Vagina (tissue), 2 donors: ENCODE measurements around the gene EPHB1. TPM values are rescaled to one million over a fixed set of nuclear protein-coding genes. Genes with fewer than 3 reads are reported as not detected.

ENCODE experiments used
- DNase-seq, 2 donors: peaks; one replicate each; pipeline ENCODE4 v3.0.0-alpha.2; 2017; ENCODE audit errors: extremely low spot score in 2 of 2
- H3K27ac ChIP-seq: fragments of 200-600 bp; sonication (generic); one replicate; pipeline ENCODE4 v1.5.1; 2019
- H3K27me3 ChIP-seq: fragments of 200-600 bp; sonication (generic); one replicate; pipeline ENCODE4 v1.5.1; 2019
- H3K36me3 ChIP-seq, 2 donors: fragments of 200-600 bp; sonication (generic); one replicate each; pipeline ENCODE4 v1.5.1; 2017 to 2019
- H3K4me1 ChIP-seq: fragments of 200-600 bp; sonication (generic); one replicate; pipeline ENCODE4 v1.5.1; 2019
- H3K4me3 ChIP-seq, 2 donors: fragments of 200-600 bp; sonication (generic); 1 replicate in 1 of 2; 2 replicates in 1 of 2; pipeline ENCODE4 v1.5.1; 2016 to 2019
- H3K9me3 ChIP-seq: fragments of 200-600 bp; sonication (generic); one replicate; pipeline ENCODE4 v1.5.1; 2019
- CTCF ChIP-seq, 3 experiments: fragments of 450-650 bp in 2 of 3; fragments of 200-600 bp in 1 of 3; sonication (generic) in 1 of 3; IDR thresholded peaks; one replicate each; pipeline ENCODE4 v1.5.1; 2017 to 2019; ENCODE audit warnings: antibody characterized with exemption in 3 of 3, mild to moderate bottlenecking in 2 of 3, moderate library complexity in 2 of 3
- POLR2A ChIP-seq, 2 donors: fragments of 450-650 bp; IDR thresholded peaks; one replicate each; pipeline ENCODE4 v1.6.1; 2017; ENCODE audit warnings: antibody characterized with exemption in 2 of 2, mild to moderate bottlenecking in 2 of 2, moderate library complexity in 2 of 2
- POLR2AphosphoS5 ChIP-seq, 2 donors: sonication (generic); formaldehyde crosslinking; IDR thresholded peaks; one replicate each; pipeline ENCODE4 v1.9.0; 2017; ENCODE audit warnings: antibody characterized with exemption in 2 of 2, mild to moderate bottlenecking in 2 of 2, low read depth in 1 of 2; ENCODE audit not compliant: insufficient read depth in 1 of 2
- intact Hi-C: fragments of 100-400 bp; cut with DNase I; formaldehyde crosslinking; loops from one replicate; pipeline ENCODE4 v1.15.1; 2023
- total RNA-seq: library from RNA; depleted of rRNA; stranded (reverse); fragments of >200 nt; gene quantifications from one replicate; pipeline ENCODE4 v1.2.3, GENCODE V29; 2016

Gene EPHB1
- total RNA-seq, 1 donor from 2014 or later: 2.2 TPM

DNA sequence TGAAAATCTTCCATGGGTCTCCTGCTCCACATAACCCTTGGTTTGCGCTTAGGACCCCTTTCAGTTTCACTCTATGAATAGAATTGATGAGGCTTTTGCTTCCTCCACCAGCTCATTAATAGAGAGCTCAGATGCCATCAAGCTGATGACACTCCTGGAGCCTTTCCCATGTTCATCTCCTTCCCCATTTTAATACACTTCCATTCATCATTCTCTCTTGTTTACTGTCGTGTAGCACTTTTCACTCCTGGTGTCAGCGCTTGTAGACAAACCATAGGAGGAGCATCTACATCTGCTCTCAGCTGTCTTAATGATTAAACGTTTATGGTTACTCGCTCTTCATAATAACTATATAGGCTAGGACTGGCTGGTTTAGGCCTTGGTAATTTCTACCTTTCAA is 363.5 kb downstream of the EPHB1 start:
- no peaks in the 10 kb centered on the region for H3K36me3 ChIP-seq
- H3K4me3 ChIP-seq: no peak overlapping the region
- H3K4me1 ChIP-seq: no peaks in the 10 kb centered on the region
- TF ChIP-seq POLR2A (IDR thresholded peaks at IDR 0.05) (no peak), CTCF (IDR thresholded peaks at IDR 0.05) (no peak)
- no peak overlapping the region for H3K27ac ChIP-seq
- H3K27me3 ChIP-seq: no peaks in the 10 kb centered on the region
- no peak for DNase-seq
- intact Hi-C loops: no loop called here
- no peaks in the 10 kb centered on the region for H3K9me3 ChIP-seq

GRCh38 chr3:135159681-135160247 is 364.7 kb downstream of the EPHB1 start:
- intact Hi-C loops: no loop called here
- no peaks in the 10 kb centered on the region for H3K36me3 ChIP-seq

GRCh38 chr3:135161425-135161824 is 366.4 kb downstream of the EPHB1 start:
- DNase-seq: no peak
- Histone ChIP-seq H3K27me3 (no peaks in the 10 kb centered on the region), H3K4me1 (no peaks in the 10 kb centered on the region), H3K9me3 (no peaks in the 10 kb centered on the region), H3K4me3 (no peak overlapping the region), H3K27ac (no peak overlapping the region), H3K36me3 (no peaks in the 10 kb centered on the region)
- intact Hi-C loops: no loop called here
- TF ChIP-seq POLR2AphosphoS5 (IDR thresholded peaks at IDR 0.05; ENCODE audit: insufficient read depth in 1 of 2, low read depth in 1 of 2) (no peak), POLR2A (IDR thresholded peaks at IDR 0.05) (no peak), CTCF (IDR thresholded peaks at IDR 0.05) (no peak)

More at GRCh38 chr3:135159681-135160247, 364.7 kb downstream of the EPHB1 start:
- no peaks in the 10 kb centered on the region for H3K9me3 ChIP-seq
- no peak for TF ChIP-seq CTCF (IDR thresholded peaks at IDR 0.05)
- TF ChIP-seq POLR2AphosphoS5 (IDR thresholded peaks at IDR 0.05; ENCODE audit: insufficient read depth in 1 of 2, low read depth in 1 of 2): no peak
- TF ChIP-seq POLR2A (IDR thresholded peaks at IDR 0.05): no peak
- no peak overlapping the region for H3K4me3 ChIP-seq
- H3K27ac ChIP-seq: no peak overlapping the region
- H3K27me3 ChIP-seq: no peaks in the 10 kb centered on the region
- H3K4me1 ChIP-seq: no peaks in the 10 kb centered on the region
- DNase-seq: no peak

DNA sequence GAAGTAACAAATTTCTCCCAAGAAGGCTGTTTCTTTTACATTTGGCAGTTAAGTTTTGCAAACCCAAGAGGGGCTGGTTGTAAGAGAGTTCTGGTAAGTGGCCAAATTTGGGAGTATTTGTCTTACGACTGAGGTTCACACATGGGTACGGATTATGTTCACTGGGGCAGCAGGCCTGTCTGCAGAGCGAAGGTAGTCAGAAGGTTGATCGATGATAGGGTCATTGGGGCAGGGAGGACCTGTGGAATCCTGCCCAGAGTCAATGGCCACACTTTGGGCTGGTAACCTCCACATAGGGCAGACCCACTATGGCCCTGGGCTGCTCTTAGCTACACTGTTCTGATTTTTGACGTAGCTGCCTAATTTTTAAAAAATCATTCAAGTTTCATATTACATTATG is 368.6 kb downstream of the EPHB1 start:
- no peak for DNase-seq
- no peak overlapping the region for H3K27ac ChIP-seq
- H3K36me3 ChIP-seq: no peaks in the 10 kb centered on the region
- no peaks in the 10 kb centered on the region for H3K9me3 ChIP-seq
- TF ChIP-seq POLR2AphosphoS5 (IDR thresholded peaks at IDR 0.05; ENCODE audit: insufficient read depth in 1 of 2, low read depth in 1 of 2) (no peak), CTCF (IDR thresholded peaks at IDR 0.05) (no peak), POLR2A (IDR thresholded peaks at IDR 0.05) (no peak)
- intact Hi-C loops: no loop called here
- H3K27me3 ChIP-seq: no peaks in the 10 kb centered on the region
- no peaks in the 10 kb centered on the region for H3K4me1 ChIP-seq
- no peak overlapping the region for H3K4me3 ChIP-seq

GRCh38 chr3:135165260-135165659 is 370.2 kb downstream of the EPHB1 start:
- Histone ChIP-seq H3K36me3 (no peaks in the 10 kb centered on the region), H3K27ac (no peak overlapping the region), H3K4me1 (no peaks in the 10 kb centered on the region), H3K27me3 (no peaks in the 10 kb centered on the region), H3K9me3 (no peaks in the 10 kb centered on the region), H3K4me3 (no peak overlapping the region)
- no peak for TF ChIP-seq POLR2AphosphoS5 (IDR thresholded peaks at IDR 0.05; ENCODE audit: insufficient read depth in 1 of 2, low read depth in 1 of 2)
- TF ChIP-seq POLR2A (IDR thresholded peaks at IDR 0.05): no peak
- no peak for TF ChIP-seq CTCF (IDR thresholded peaks at IDR 0.05)
- intact Hi-C loops: no loop called here
- no peak for DNase-seq
